Liver (tissue), 9 donors: ENCODE data around the gene CDCA5. TPM values are rescaled to one million over a fixed set of nuclear protein-coding genes. Genes with fewer than 3 reads are reported as not detected.

Source experiments
- DNase-seq: peaks from one replicate; pipeline ENCODE4 v3.0.0-alpha.2; 2017; ENCODE audit warnings: low spot score
- H3K27ac ChIP-seq, 2 donors: one replicate each; pipeline ENCODE4 v1.7.0; 2013; ENCODE audit warnings: inconsistent platforms in 2 of 2, low read length in 2 of 2, control low read depth in 1 of 2, low read depth in 1 of 2, mild to moderate bottlenecking in 1 of 2
- H3K27me3 ChIP-seq, 4 donors: one replicate each; pipeline versions ENCODE4 v1.6.1 to v1.7.0; 2013; ENCODE audit warnings: low read length in 3 of 4, inconsistent platforms in 1 of 4, mild to moderate bottlenecking in 1 of 4, moderate library complexity in 1 of 4; ENCODE audit not compliant: control insufficient read depth in 4 of 4, insufficient read depth in 4 of 4
- H3K36me3 ChIP-seq, 4 donors: one replicate each; pipeline versions ENCODE4 v1.6.1 to v1.7.0; 2013; ENCODE audit warnings: low read length in 3 of 4, mild to moderate bottlenecking in 3 of 4, low read depth in 1 of 4, moderate library complexity in 1 of 4; ENCODE audit not compliant: control insufficient read depth in 4 of 4, insufficient read depth in 3 of 4
- H3K4me1 ChIP-seq, 4 donors: one replicate each; pipeline versions ENCODE4 v1.6.1 to v1.7.0; 2013; ENCODE audit warnings: low read length in 3 of 4, mild to moderate bottlenecking in 3 of 4, moderate library complexity in 1 of 4; ENCODE audit not compliant: control insufficient read depth in 4 of 4, insufficient read depth in 4 of 4
- H3K4me3 ChIP-seq, 3 donors: one replicate each; pipeline versions ENCODE4 v1.6.1 to v1.7.0; 2013; ENCODE audit warnings: low read length in 3 of 3, control low read depth in 1 of 3, low read depth in 1 of 3, mild to moderate bottlenecking in 1 of 3
- H3K9ac ChIP-seq, 2 donors: one replicate each; pipeline ENCODE4 v1.7.0; 2013; ENCODE audit warnings: low read length in 2 of 2, mild to moderate bottlenecking in 2 of 2, moderate library complexity in 2 of 2, control low read depth in 1 of 2, low read depth in 1 of 2
- H3K9me3 ChIP-seq, 4 donors: one replicate each; pipeline versions ENCODE4 v1.6.1 to v1.7.0; 2013; ENCODE audit warnings: low read length in 3 of 4; ENCODE audit not compliant: control insufficient read depth in 4 of 4
- CTCF ChIP-seq: fragments of 150-350 bp; IDR thresholded peaks from 2 replicates; pipeline ENCODE4 v1.5.1; 2017; ENCODE audit warnings: improper control_type of control experiment, low read depth, low read length; ENCODE audit not compliant: missing input control
- EGR1 ChIP-seq, 2 donors: IDR thresholded peaks; 2 replicates each; pipeline ENCODE4 v1.6.1; 2016 to 2018; ENCODE audit warnings: antibody characterized with exemption in 2 of 2, low read depth in 2 of 2
- FOXA1 ChIP-seq: IDR thresholded peaks from 2 replicates; pipeline ENCODE4 v1.6.1; 2016; ENCODE audit warnings: antibody characterized with exemption
- FOXA2 ChIP-seq: IDR thresholded peaks from 2 replicates; pipeline ENCODE4 v1.6.1; 2016; ENCODE audit warnings: antibody characterized with exemption
- GABPA ChIP-seq, 2 donors: IDR thresholded peaks in 1 of 2; conservative IDR thresholded peaks in 1 of 2; 2 replicates each; pipeline ENCODE4 v1.6.1; 2016; ENCODE audit warnings: antibody characterized with exemption in 2 of 2, mild to moderate bottlenecking in 1 of 2, moderate library complexity in 1 of 2
- HNF4A ChIP-seq, 2 donors: conservative IDR thresholded peaks; 2 replicates each; pipeline ENCODE4 v1.6.1; 2016; ENCODE audit warnings: antibody characterized with exemption in 2 of 2, mild to moderate bottlenecking in 2 of 2
- HNF4G ChIP-seq: IDR thresholded peaks from 2 replicates; pipeline ENCODE4 v1.6.1; 2016; ENCODE audit warnings: antibody characterized with exemption
- JUND ChIP-seq, 2 donors: IDR thresholded peaks; 2 replicates each; pipeline ENCODE4 v1.6.1; 2016; ENCODE audit warnings: antibody characterized with exemption in 2 of 2
- NR2F2 ChIP-seq: IDR thresholded peaks from 2 replicates; pipeline ENCODE4 v1.6.1; 2016; ENCODE audit warnings: antibody characterized with exemption
- RAD21 ChIP-seq, 2 donors: IDR thresholded peaks; 2 replicates each; pipeline ENCODE4 v1.6.1; 2016; ENCODE audit warnings: antibody characterized with exemption in 2 of 2, mild to moderate bottlenecking in 2 of 2
- RXRA ChIP-seq, 2 donors: IDR thresholded peaks; 2 replicates each; pipeline ENCODE4 v1.6.1; 2017 to 2018; ENCODE audit warnings: antibody characterized with exemption in 2 of 2, mild to moderate bottlenecking in 1 of 2
- SP1 ChIP-seq: IDR thresholded peaks from 2 replicates; pipeline ENCODE4 v1.6.1; 2018; ENCODE audit warnings: antibody characterized with exemption, mild to moderate bottlenecking
- TAF1 ChIP-seq: conservative IDR thresholded peaks from 2 replicates; pipeline ENCODE4 v1.6.1; 2016; ENCODE audit warnings: antibody characterized with exemption, mild to moderate bottlenecking
- YY1 ChIP-seq: IDR thresholded peaks from 2 replicates; pipeline ENCODE4 v1.6.1; 2016; ENCODE audit warnings: antibody characterized with exemption, mild to moderate bottlenecking
- WGBS: extraction: QIAGEN DNeasy Blood & Tissue Kit; methylation state at CpG from one replicate; pipeline ENCODE4 v1.1.7; 2013; 5-methylcytosine and 5-hydroxymethylcytosine counted together
- polyA plus RNA-seq, 2 donors: library from polyadenylated mRNA; stranded (reverse) in 1 of 2; unstranded in 1 of 2; fragments of 200-250 nt in 1 of 2; fragments of >200 nt in 1 of 2; fragmentation: Nextera tagmentation in 1 of 2; extraction: Ambion mirVana in 1 of 2; gene quantifications; one replicate each; pipeline versions ENCODE4 v1.2.1 to v1.2.3, GENCODE V29; 2013 to 2015
- total RNA-seq, 2 donors: library from RNA; depleted of rRNA; stranded (reverse); fragments of >200 nt; gene quantifications; one replicate each; pipeline ENCODE4 v1.2.3, GENCODE V29; 2014
- TF ChIP-seq, protein P1 (sequence below): IDR thresholded peaks from 2 replicates; pipeline ENCODE4 v1.6.1; 2016; ENCODE audit warnings: antibody characterized with exemption
- TF ChIP-seq, protein P2 (sequence below): IDR thresholded peaks from 2 replicates; pipeline ENCODE4 v1.6.1; 2016; ENCODE audit warnings: antibody characterized with exemption
- donor health status: healthy.
- donor health status: healthy.
- donor health status: healthy.
- donor health status: healthy.
- donor health status: healthy.

The CDCA5 gene
- total and polyA plus RNA-seq, 4 donors: 0.17 to 12.0 (median 1.7) TPM

- TF ChIP-seq, protein P1, sequence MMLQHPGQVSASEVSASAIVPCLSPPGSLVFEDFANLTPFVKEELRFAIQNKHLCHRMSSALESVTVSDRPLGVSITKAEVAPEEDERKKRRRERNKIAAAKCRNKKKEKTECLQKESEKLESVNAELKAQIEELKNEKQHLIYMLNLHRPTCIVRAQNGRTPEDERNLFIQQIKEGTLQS: no peak
- TF ChIP-seq RXRA (IDR thresholded peaks at IDR 0.05) (no peak), SP1 (no peak), GABPA (IDR thresholded peaks at IDR 0.05 in 1 of 2, conservative IDR thresholded peaks at IDR 0.05 in 1 of 2) (no peak), FOXA1 (no peak), TAF1 (no peak), HNF4A (conservative IDR thresholded peaks at IDR 0.05) (no peak), HNF4G (no peak), YY1 (no peak), NR2F2 (no peak), FOXA2 (no peak)
- TF ChIP-seq, protein P2, sequence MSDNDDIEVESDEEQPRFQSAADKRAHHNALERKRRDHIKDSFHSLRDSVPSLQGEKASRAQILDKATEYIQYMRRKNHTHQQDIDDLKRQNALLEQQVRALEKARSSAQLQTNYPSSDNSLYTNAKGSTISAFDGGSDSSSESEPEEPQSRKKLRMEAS: no peak
These were observed 42.9 kb upstream of the CDCA5 start (continued) for GRCh38 chr11:65126624-65127274.

DNA sequence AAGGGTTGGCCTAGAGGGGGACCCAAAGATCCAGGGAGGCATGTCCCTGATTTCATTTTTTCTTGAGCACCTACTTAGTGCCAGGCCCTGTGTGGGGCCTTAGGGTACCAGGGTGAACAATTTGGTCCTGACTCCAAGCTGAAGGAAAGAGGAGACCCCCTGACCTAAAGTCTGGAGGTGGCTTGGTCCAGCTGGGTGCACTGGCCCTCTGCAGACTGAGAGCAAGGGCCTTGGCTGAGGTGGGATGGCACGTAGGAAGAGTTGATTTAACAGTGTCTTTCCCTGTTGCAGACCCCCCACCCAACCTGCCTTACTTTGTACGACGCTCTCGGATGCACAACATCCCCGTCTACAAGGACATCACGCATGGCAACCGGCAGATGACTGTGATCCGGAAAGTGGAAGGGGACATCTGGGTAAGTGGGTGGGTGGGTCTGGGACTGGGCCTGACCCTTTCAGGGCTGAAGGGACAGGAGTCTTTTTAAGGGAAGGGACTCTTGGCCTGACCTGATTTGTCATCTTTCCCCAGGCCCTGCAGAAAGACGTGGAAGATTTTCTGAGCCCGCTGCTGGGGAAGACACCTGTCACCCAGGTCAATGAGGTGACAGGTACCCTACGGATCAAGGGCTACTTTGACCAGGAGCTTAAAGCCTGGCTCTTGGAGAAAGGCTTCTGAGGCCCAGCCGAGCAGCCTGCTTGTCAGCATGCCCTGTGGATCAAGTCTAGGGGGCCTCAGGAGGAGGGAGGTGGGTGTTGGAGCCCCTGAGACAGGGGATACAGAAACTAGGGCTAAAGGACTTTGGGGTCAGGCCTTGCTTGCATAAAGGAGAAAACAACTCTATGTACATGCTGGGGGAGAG lies 41.6 kb upstream of the CDCA5 start:
- Histone ChIP-seq H3K9me3 (no peaks in the 10 kb centered on the region), H3K36me3 (peaks cover 22 to 62% (median 43%) of the 10 kb centered on the region in 4 donors), H3K27ac (no peak overlapping the region), H3K27me3 (no peaks in the 10 kb centered on the region), H3K4me3 (no peak overlapping the region), H3K9ac (no peak overlapping the region), H3K4me1 (peaks cover 2 to 18% (median 16%) of the 10 kb centered on the region in 4 donors)
- 91% methylated on average over 12 of the region's 12 CpGs for WGBS
- TF ChIP-seq HNF4G (no peak), SP1 (no peak), JUND (IDR thresholded peaks at IDR 0.05) (no peak), CTCF (no peak), FOXA2 (no peak), RXRA (IDR thresholded peaks at IDR 0.05) (no peak), GABPA (IDR thresholded peaks at IDR 0.05 in 1 of 2, conservative IDR thresholded peaks at IDR 0.05 in 1 of 2) (no peak), NR2F2 (no peak), RAD21 (IDR thresholded peaks at IDR 0.05) (no peak), EGR1 (IDR thresholded peaks at IDR 0.05; ENCODE audit: low read depth in 2 of 2) (no peak)
- TF ChIP-seq, protein P1: no peak
- TF ChIP-seq, protein P2: no peak
- no peak for DNase-seq
